HEK293 (cell line): ENCODE measurements around the gene CLIP3.

ENCODE experiments used
- ZNF274 ChIP-seq, 2 experiments: fragments of 200-500 bp in 1 of 2; fragments of 450-650 bp in 1 of 2; sonication (Bioruptor generic) in 1 of 2; formaldehyde crosslinking in 1 of 2; IDR thresholded peaks; 2 replicates each; pipeline versions ENCODE4 v1.5.1 to v1.6.1; 2014 to 2016; ENCODE audit warnings: borderline replicate concordance in 1 of 2, inconsistent platforms in 1 of 2, low read length in 1 of 2, missing biosample characterization in 1 of 2, missing genetic modification characterization in 1 of 2
- ZNF768 ChIP-seq: fragments of 450-650 bp; formaldehyde crosslinking; IDR thresholded peaks from 2 replicates; pipeline ENCODE4 v1.5.1; 2018; ENCODE audit warnings: missing biosample characterization, mild to moderate bottlenecking, missing genetic modification characterization

GRCh38 chr19:36027696-36028095 lies 5.0 kb downstream of the CLIP3 start:
- TF ChIP-seq ZNF768 (tag by site-specific recombination): no peak
- TF ChIP-seq ZNF274 (IDR thresholded peaks at IDR 0.05; ENCODE audit: low read length): no peak
- TF ChIP-seq ZNF274 (tag by site-specific recombination; IDR thresholded peaks at IDR 0.05; ENCODE audit: borderline replicate concordance): no peak
